NCI-H1105 treated with DMSO at 0.1 percent for 48 hours (cell line): ENCODE results near the gene IZUMO2.
A peak's percentile ranks its signal among the peaks of the same experiment; 100 is the strongest.
"Not testable (repeated sequence)": the region's sequence is repeated elsewhere in the genome, so short reads cannot be mapped to it uniquely, and the experiment has no call there.

Experiments used
- DNase-seq: peaks from one replicate; lab custom pipeline; 2025; lab: John Stamatoyannopoulos, UW

Gene IZUMO2

DNA sequence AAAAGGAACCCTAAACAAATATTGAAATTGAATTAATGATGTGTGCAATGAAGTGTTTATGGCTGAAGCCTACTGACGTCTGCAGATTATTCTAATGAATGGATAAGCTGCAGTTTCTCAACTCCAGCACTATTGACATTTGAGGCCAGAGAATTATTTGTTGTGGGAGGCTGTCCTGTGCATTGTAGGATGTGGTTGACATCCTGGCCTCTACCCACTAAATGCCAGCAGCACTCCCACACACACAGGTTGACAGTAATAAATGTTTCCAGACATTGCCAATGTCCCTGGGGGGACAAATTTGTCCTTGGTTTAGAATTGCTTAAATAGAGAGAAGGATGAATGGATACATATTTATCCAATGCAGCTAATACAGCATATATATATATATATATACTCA, 21.1 kb upstream of the IZUMO2 start:
- DNase-seq = no peak

DNA sequence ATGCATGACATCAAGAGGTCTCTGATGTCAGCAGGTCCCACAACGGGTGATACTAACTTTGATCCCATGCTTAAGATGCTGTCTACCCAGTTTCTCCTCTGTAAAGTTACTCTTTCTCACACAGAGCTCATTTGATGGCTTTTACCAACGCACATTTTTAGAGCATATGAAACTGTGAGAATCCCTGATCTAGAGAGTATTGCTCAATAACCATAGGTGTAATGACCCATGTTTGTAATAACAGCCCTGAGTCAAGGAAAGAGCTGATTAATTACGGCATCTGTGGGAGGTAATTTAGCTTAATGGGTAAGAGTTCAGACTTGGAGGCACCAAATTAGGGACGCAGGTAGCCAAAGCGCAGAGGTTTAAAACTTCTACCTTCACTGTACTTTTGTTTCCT, 18.0 kb upstream of the IZUMO2 start:
- peak; percentile 41 for DNase-seq

DNA sequence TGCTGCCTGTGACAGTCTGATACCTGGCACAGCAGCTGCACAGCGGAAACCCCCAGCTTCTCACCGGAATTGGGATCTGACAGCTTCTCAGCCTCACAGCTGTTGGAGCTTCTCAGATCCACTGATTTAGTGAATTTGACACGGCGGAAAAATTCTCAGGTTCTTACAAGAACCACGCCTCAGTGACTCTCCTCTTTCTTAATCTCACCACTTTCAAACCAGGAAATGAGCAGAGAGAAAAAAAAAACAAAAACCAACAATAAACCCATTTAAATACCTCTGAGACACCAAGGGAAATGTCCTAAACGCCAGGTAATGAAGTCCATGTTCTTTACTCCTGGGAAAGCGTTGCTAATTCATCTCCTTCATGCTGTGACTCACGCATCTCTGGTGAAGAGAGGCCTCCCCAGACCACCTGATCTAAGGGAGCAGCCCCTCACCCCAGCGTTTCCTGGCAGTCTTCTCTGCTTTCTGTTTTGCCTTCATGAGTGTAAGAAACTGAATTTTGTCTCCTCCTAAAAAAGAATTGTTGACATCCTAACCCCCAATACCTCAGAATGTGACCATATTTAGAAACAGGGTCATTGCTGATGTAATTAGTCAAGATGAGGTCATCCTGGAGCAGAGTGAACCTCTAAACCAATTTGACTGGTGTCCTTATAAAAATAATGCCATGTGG, 15.9 kb upstream of the IZUMO2 start:
- no peak for DNase-seq

DNA sequence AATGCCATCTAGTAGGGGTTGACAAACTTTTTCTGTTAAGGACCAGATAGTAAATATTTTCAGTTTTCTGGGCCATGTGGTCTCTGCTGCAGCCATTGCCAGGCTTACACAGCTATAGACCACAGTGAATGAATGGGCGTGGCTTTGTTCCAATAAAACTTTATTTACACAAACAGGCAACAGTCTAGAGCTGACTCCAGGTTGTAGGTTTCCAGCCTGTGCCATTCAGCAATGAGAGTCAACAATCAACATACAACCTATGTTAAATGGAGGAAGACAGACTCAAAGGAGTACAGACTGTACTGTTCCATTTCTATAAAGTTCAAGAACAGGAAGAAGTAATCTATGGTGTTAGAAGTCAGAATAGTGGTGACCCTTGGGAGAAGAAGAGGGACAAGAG, 15.2 kb upstream of the IZUMO2 start:
- DNase-seq = no peak

DNA sequence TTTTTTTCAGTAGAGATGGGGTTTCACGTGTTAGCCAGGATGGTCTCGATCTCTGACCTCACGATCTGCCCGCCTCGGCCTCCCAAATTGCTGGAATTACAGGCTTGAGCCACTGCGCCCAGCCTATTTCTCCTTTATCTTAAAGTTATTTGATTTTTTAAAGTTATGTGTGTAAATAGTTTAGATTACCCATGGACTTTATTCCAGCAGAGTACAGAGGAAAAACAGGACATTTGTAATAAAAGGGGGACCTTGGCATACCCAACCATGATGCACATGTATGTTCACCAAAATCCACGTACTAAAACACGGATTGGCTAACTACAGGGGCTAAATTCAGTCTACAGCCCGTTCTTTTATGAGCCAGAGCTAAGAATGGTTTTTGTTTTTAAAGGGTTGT, 13.7 kb upstream of the IZUMO2 start:
- DNase-seq = no peak

DNA sequence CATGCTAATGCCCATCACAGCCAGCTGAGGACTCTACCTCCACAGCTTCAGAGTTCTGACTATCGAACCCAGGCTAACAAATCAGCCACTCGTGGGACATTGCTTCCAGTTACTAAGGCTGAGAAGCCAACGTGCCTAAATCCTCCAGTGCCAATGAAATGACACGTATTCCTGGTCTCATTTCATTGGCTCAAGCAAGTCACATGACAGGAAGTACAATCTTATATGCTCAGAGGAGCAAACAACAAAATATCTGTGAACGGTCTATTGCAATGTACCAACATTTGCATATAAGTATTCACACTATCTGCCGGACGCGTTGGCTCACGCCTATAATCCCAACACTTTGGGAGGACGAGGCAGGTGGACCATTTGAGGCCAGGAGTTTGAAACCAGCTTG, 12.8 kb upstream of the IZUMO2 start:
- no peak for DNase-seq

DNA sequence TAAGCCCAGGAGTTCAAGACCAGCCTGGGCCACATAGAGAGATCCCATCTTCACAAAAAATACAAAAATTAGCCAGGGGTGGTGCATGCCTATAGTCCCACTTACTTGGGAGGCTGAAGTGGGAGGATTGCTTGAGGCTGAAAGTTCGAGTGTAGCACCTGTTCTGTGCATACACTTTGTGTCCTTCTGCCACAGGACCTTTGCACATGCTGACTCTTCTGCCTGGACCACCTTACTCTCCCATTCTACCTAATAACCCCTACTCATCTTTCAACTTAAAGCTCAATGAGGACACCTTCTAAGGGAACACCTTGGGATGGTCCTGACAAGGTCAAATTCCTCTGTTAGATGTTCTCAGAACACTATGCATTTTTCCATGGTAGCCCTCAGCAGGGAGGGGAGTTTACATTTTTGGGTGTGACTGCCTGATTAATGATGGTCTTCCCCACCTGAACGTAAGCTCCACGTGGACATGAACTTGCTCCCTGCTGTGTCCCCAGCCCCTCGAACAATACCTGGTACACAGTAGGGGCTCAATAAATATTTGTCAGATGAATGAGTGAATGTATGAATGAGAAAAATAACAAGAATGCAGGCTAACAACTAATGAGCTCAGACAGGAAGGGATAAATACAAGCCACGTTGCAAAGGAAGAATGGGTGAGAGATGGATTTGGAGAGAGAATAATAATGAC, 11.2 kb upstream of the IZUMO2 start:
- DNase-seq = no peak

DNA sequence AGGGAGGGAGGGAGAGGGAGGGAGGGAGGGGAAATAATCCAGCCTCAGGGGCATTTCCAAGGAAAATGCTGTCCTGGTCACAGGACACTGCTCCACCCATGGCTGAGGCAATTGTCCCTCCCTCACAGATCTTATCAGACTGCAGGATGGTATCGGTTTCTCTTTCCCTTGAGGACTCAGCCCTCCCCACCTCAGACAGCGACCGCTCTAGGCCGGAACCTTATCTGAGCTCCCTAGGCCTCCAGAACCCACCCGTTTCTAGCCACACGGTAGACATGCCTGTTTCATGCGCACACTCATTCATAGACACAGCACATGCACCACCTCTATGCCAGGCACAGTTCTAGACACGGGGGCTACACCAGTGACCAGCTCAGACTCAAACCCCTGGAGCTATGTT, 10.0 kb upstream of the IZUMO2 start:
- no peak for DNase-seq

DNA sequence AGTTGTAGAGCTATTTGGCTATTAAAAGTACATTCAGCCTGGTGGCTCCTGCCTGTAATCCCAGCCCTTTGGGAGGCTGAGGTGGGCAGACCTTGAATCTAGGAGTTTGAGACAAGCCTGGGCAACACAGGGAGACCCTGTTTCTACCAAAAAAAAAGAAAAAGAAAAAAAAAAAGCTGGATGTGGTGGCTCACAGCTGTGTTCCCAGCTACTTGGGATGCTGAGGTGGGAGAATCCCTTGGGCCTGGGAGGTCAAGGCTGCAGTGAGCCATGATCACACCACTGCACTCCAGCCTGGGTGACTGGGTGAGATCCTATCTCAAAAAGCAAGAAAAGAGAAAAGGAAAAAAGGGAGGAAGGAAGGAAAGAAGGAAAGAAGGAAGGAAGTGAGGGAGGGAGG, 9.6 kb upstream of the IZUMO2 start:
- DNase-seq = no peak

DNA sequence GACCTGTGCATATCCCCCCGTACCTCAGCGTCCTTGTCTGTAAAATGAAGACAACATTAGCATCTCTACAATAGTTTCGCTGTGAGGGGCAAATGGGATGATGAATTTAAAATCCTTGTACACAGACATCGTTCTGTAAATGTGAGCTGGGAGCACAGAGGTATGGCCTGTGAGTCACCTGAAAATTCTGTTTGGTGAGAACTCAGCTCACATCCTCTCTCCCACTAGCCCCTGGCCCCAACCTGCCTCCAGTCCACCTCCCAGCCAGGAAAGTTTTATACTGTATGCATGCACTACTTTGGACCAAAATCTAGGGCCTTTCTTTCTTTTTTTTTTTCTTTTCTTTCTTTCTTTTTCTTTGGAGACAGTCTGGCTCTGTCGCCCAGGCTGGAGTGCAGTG, 8.7 kb upstream of the IZUMO2 start:
- DNase-seq = no peak

DNA sequence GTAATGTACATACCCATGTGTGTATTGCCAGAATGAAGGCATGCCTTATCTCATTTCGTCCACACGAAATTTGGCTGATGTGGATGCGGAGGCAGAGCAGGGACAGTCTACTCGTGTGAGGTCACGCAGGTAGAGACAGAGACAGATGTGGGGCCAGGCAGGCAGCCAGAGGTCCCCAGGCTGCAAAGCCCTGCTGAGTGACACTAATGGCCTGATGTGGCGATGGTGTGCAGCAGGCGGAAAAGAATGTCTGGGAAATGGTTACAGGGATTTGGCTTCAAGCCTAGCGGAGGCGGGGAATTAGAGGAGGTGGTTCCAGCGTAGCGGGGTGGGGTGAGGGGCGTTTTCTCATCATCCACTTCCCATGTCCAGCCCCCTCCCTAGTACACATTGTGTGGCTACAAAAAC, 4.2 kb upstream of the IZUMO2 start:
- DNase-seq = peak; percentile 47

DNA sequence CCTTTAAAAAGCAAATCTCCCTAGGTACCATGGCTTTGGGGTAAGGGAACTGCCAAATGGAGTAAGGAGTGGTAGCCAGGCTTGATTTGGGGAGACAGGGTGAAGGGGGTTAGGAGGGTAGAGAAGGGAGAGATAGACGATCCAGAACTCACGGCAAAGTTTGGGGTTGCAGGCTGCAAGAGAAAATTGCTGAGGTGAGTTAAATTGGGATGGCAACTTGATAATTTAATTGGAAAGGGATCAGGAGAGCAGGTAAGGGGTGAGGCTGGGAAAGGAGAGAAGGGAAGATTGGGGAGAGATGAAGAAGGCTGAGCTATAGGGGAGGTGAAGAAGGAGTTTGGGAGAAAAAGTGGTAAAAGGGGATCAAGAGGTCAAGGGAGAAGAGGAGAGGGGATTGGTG, 4.0 kb downstream of the IZUMO2 start:
- no peak for DNase-seq

DNA sequence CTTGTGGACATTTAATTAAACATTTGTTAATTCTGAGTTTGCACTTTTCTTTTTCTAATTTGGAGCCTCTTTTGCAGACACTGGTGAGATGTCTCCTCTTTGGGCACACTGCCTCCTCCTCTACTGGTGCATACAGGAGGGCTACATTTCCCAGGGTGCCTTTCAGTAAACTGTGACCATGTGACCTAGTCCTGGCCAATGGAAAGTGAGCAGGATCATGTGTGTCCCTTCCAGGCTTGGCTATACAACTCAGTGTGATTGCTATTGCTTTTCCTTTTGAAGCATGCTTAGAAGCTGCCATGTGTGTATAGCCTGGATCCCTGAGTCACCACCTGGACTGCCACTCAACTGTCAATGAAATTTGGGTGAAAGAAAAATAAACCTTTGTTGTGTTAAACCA, 4.5 kb downstream of the IZUMO2 start:
- no peak for DNase-seq

DNA sequence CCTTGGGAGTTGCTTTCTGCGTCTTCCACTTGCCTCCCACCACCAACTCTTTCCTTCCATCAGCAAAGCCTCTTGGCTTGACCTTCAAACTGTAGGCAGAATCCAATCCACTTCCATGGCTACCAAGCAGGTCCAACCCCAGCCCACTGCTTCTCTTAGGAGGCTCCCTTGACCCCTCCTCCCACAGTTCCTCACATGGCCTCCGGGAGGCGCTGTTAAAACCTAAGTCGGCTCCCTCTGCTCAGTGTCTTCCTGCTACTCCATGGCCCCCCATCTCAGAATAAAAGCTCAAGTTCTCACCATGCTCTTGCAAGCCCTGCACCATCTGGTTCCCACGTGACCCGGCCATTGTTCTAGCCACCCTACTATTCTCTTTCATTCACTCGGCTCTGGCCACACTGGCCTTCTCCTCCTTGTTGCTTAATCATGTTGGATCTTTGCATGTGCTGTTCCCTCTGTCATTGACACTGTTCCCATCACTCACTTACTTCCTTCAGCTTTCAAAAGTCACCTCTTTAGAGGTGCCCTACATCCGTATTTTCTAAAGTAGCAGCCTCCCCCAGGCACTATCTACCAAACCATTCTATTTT, 7.5 kb downstream of the IZUMO2 start:
- no peak for DNase-seq

DNA sequence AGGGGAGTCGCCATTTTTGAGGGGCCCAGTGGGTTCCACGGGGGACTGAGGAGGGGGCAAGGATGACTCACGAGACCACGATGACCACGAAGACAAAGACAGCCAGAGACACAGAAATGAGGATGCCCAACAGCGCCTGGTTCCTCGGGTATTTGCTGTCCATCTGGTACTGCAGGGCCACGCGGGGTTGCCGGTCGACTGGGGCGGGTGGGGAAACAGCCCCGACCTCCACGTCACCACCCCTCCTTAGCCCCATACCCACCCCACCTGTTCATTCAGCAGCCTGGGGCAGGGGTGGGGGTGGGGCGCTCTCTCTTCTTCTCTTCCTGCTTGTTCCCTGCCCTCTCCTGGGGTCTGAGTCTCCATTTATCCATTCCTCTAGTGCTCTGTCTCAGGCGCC, 8.6 kb downstream of the IZUMO2 start:
- DNase-seq = no peak

DNA sequence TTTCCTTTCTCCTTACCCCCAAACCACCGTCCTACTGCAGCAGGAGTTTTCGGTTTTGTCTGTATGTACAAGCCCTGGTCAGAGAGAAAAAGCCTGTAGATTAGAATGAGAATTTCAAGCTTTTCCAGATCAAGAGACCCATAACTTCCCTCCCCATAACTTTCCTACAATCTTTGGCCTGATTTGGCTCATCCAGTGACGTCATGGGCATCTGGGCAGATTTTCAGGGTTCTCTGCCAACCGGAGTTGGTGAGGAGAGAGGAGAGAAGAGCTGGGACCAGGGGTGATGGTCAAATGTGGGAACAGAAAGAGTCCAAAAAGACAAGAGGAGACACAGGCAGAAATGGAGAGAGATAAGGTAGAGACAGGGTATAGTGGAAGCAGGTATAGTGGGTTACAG, 10.5 kb downstream of the IZUMO2 start:
- no peak for DNase-seq

DNA sequence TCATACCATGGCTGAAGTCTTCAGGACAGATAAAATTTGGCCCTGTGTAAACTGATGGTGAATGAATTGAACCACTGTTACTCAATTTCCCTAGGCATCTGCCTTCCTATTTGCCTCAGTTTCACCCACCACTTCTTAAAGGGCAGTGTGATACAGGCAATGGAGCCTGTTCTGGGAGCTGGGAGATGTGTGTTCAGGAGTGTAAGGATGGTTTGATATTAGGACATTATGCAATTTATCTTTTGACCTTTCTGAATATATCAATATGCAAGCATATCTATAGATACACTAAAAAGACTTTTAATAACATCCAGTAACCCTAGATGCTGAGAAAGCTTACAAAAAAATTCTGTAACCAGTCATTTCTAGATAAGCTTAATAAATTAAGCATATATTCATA, 14.6 kb downstream of the IZUMO2 start:
- no peak for DNase-seq

DNA sequence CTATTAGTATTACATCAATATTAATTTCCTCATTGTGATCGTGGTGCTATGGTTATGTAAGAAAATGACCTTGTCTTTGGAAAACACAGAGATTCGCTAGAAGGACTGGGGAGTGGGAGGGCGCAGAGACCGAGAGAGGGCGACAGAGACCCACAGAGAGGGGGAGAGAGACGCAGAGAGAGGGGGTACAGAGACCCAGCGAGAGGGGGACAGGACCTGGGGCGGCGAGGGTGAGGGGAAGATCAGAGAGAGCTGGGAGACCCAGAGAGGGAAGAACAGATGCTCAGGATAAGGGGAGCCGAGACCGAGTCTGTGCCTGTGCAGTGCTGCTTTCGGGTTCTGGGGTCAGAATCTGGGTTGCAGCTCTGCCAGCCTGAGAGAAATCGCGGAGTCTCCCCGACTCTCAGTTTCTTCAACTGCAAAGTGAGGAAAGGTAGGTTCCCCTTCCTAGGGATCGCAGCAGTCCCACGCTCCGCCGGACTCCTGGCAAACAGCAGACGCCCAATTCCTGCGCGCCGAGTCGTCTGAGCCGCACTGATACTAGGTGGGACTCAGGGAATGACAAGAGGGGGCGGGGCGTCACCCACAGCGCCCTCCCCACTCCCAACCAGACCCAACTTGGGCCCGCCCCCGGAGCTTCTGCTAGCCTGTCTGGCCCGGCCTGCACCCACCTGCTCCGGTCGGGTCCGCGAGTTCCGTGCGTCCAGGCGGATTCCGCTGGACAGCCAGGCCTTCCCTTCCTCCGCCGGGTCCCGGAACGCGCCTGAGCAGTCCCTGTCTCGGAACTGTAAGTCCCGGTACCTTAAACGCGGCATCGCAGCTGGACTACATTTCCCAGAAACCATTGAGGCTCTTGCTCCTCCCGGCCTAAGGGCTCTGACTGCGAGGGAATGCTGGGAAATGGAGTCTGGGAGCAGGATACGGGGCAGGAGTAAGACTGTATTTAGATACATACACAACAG, 15.3 kb downstream of the IZUMO2 start:
- DNase-seq = peak; percentile 92

DNA sequence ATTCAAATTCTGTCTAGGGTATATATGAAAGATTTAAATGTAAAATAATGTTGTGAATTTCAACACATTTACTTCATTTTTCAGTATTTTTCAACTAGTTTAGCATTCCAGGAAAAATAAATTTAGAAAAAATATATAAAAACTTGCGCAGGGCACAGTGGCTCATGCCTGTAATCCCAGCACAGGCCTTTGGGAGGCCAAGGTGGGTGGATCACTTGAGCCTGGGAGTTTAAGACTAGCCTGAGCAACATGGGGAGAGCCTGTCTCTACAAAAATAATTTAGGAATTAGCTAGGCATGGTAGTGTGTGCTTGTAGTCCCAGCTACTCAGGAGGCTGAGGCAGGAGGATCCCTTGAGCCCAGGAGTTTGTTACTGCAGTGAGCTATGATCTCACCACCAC, 21.2 kb downstream of the IZUMO2 start:
- DNase-seq = not testable (repeated sequence)

DNA sequence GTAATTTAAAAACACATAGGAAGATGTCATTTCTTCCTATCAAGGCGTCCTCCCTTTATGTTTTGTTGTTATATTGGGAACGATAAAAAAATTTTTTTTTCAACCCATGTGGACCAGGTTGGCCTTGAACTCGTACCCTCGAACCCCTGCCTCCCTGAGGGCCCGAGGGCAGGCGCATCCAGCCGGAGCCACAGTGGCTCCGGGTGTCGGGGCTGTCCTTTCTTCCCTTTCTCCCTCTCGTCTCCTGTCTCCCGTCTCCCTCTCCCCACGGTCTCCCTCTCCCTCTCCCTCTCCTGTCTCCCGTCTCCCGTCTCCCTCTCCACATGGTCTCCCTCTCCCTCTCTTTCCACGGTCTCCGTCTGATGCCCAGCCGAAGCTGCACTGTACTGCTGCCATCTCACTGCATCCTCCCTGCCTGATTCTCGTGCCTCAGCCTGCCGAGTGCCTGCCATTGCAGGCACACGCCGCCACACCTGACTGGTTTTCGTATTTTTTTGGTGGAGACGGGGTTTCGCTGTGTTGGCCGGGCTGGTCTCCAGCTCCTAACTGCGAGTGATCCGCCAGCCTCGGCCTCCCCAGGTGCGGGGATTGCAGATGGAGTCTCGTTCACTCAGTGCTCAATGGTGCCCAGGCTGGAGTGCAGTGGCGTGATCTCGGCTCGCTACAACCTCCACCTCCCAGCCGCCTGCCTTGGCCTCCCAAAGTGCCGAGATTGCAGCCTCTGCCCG, 22.8 kb downstream of the IZUMO2 start:
- DNase-seq = not testable (repeated sequence)

DNA sequence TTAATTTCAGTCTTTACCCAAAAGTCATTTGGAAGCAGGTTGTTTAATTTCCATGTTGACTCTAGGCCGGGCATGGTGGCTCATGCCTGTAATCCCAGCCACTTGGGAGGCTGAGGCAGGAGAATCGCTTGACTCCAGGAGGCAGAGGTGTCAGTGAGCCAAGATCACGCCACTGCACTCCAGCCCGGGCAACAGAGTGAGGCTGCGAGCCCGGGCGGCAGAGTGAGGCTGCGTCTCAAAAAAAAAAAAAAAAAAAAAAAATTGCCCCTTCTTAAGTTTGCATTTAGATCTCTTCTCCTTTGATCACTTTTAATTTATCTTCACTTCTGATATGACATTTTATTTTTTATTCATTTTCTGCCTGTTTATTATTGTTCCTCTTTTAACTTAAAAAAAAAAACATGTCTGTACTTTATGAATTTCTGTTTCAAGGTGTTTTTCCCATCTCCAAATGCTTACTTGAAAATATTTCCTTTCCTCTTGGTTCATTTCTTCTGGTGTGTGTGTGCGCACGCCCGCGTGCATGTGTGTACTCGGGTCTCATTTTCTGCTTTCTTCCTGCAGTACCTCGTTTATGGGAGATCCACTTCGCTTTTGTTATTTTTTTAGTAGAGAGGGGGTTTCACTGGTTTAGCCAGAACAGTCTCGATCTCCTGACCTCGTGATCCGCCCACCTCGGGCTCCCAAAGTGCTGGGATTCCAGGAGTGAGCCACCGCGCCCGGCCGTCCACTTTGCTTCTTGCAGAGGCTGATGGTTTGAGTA, 26.3 kb downstream of the IZUMO2 start:
- DNase-seq = not testable (repeated sequence)
